Coronary artery (tissue), 2 donors: ENCODE measurements around the gene DPH6.

Experiments
- DNase-seq: peaks from one replicate; pipeline ENCODE4 v3.0.0-alpha.2; 2017; ENCODE audit warnings: low spot score
- H3K27ac ChIP-seq, 2 donors: fragments of 200-600 bp; sonication (generic); one replicate each; pipeline ENCODE4 v1.5.1; 2016 to 2019
- H3K4me3 ChIP-seq: fragments of 200-600 bp; sonication (generic); 2 replicates; pipeline ENCODE4 v1.5.1; 2016; ENCODE audit warnings: mild to moderate bottlenecking, moderate library complexity
- TF ChIP-seq, protein P1 (sequence below): fragments of 200-600 bp; sonication (generic); IDR thresholded peaks from one replicate; pipeline ENCODE4 v1.5.1; 2019; ENCODE audit warnings: antibody characterized with exemption

DPH6 gene

DNA sequence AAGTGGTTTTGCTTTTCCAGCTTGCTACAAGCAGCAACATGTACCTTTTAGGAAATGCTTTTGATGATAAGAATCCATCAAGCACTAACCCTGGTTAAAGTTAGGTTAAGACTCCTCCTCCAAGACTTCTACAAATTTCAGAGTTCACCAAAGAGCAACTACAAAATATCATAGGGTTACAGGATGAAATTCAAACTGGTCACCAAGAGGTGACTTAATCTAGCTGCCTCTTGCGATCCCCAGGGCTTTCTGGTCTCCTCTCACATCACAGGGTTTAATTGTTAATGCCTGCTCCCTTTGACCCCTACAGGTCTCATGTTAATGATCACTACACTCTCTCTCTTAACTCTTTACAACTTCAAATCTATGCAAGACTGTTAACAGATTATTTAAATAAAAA lies 66.5 kb downstream of the DPH6 start:
- TF ChIP-seq, protein P1, sequence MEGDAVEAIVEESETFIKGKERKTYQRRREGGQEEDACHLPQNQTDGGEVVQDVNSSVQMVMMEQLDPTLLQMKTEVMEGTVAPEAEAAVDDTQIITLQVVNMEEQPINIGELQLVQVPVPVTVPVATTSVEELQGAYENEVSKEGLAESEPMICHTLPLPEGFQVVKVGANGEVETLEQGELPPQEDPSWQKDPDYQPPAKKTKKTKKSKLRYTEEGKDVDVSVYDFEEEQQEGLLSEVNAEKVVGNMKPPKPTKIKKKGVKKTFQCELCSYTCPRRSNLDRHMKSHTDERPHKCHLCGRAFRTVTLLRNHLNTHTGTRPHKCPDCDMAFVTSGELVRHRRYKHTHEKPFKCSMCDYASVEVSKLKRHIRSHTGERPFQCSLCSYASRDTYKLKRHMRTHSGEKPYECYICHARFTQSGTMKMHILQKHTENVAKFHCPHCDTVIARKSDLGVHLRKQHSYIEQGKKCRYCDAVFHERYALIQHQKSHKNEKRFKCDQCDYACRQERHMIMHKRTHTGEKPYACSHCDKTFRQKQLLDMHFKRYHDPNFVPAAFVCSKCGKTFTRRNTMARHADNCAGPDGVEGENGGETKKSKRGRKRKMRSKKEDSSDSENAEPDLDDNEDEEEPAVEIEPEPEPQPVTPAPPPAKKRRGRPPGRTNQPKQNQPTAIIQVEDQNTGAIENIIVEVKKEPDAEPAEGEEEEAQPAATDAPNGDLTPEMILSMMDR: no peak
- DNase-seq: no peak
- H3K27ac ChIP-seq: no peak overlapping the region
- H3K4me3 ChIP-seq: no peak overlapping the region

DNA sequence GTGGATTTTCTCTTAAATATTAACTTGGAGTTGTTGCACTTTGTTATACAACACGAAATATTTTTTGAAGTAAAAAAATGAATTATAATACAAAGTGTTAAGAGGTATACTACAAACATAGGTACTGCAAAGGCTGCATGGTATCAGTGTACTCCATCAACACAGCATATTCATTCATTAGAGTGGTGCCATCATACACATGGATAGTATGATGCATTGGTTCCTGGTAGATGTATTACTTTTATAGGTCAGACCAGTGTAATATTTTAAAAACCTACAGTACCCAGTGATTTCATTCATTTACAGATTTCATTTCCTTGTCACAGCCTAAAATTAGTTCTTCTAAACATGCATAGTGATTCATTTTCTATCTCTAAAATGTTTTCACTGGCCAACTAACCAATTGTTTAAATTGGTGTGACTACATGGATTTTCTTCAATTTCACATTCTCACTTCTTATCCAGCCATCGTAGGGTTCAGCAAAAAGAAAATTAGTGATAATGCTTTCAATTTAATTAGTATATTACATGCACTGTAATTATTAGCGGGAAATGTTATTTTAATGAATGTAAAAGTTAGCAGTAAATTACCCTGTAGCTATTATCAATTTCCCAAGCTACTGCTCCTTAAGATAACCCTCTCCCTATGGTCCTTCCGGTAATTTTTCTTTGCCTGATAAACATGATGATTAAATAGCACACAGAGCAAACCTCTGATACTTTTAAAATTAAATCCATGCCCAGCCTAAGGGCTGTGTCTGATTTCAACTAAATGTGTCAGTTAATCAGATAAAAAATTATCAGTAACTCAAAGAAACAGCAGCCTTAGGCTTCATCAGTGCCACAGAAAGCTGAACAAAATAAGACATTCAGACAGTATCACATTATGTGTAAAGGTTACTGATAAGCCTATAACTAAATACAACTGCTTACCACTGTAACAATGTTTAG lies 68.4 kb downstream of the DPH6 start:
- no peak for DNase-seq
- no peak overlapping the region for H3K27ac ChIP-seq
- TF ChIP-seq, protein P1: no peak
- no peak overlapping the region for H3K4me3 ChIP-seq

DNA sequence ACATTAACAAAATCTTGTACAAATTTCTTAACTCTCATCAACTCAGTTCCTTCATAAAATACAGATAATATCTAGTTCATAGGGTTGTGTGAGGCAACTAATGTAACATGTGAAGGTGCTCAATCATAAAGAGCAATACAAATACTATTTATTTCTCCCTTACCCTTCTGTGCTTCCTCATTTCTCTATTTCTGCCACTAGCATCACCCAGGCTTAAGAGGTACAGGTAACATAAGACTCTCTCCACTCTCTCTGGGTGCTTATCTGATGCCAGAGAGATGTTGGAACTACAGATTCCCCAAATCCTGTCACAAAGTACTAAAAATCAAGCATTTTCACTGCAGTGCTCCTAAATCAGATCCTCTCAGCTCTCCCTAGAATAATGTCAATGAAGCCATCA lies 74.9 kb downstream of the DPH6 start:
- H3K4me3 ChIP-seq: no peak overlapping the region
- TF ChIP-seq, protein P1: no peak
- H3K27ac ChIP-seq: no peak overlapping the region
- DNase-seq: no peak

DNA sequence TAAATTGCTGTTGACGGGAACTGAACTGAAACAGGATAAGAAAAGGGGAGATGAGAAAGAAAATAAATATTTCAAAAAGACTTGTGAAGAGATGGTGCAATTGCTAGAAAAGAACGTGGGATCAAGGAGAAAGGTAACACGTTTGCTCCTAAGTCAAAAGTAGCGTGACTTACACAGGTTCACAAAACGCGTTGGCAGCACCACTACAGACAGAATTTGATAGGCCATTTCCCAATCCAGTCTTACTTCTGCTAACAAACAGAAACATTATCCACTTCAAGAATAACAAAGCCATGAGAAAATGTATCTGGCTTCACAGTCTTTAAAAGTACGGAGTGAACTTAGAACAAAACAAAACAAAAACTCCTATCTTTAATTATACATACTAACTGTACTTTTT lies 75.5 kb downstream of the DPH6 start:
- Histone ChIP-seq H3K27ac (no peak overlapping the region), H3K4me3 (no peak overlapping the region)
- TF ChIP-seq, protein P1: no peak
- no peak for DNase-seq

DNA sequence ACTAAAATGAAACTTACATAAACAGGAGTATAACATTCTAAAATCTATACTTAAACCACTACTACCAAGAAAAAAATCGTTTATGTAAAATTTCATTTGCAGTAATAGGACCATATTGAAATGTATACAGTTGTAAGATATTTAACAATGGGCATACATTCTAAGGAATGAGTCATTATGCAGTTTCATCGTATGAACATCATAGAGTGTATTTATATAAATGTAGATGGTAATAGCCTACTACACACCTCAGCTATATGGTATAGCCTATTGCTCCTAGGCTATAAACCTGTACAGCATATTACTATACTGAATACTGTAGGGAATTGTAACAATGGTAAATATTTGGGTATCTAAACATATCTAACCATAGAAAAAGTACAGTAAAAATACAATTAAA lies 79.5 kb downstream of the DPH6 start:
- H3K4me3 ChIP-seq: no peak overlapping the region
- TF ChIP-seq, protein P1: no peak
- no peak overlapping the region for H3K27ac ChIP-seq
- no peak for DNase-seq

DNA sequence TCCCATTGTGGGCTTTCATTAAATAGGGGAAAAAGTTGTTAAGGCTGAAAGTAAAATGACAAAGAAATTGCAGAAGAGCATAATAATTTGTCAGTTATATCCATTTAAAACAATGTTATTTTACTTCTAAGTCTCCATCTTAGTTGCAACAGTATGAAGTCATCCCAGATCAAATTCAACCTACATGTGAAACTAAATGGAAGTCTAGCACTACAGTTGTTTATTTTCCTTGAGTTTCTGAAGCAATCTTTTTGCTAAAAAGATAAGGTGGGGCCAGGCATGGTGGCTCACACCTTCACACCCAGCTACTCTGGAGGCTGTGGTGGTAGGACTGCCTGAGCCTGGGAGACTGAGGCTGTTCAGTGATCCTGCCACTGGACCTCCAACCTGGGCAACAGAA lies 80.2 kb downstream of the DPH6 start:
- Histone ChIP-seq H3K4me3 (no peak overlapping the region), H3K27ac (no peak overlapping the region)
- TF ChIP-seq, protein P1: no peak
- DNase-seq: no peak

DNA sequence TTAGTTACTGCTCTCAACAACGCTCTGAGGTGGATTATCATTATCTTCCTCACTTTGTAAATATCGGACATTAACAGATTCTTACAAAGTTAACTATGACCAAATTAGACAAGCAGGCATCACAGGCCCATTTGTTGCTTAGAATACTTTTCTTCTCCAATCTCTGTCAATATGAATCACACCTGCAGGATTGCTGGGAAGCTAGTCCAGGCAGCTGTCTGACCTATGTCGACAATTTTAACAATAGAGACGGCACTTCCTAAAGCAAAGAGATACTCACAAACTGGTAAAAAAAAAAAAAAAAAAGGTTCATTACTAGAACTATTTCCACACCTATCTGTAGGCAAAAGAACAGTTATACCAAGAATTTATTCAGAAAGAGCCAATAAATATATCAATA lies 85.3 kb downstream of the DPH6 start:
- Histone ChIP-seq H3K27ac (no peak overlapping the region), H3K4me3 (no peak overlapping the region)
- TF ChIP-seq, protein P1: no peak
- DNase-seq: no peak
